ENCODE data around the gene SLC48A1.

SLC48A1 gene

GRCh38 chr12:47747126-47747525 lies 25.9 kb upstream of the SLC48A1 start:
- TF ChIP-seq CTCF (conservative IDR thresholded peaks at IDR 0.05; ENCODE audit: low read depth, low read length), result no peak
- H3K4me3 ChIP-seq (ENCODE audit: low read length), result no peak overlapping the region
- DNase-seq (ENCODE audit: low read depth), result no peak

- no peak overlapping the region for H3K4me3 ChIP-seq (ENCODE audit: low read length)
- no peak for TF ChIP-seq CTCF (conservative IDR thresholded peaks at IDR 0.05; ENCODE audit: low read depth, low read length)
- no peak for DNase-seq (ENCODE audit: low read depth)
These were observed 25.2 kb upstream of the SLC48A1 start for GRCh38 chr12:47747596-47748506.

- no peak overlapping the region for H3K4me3 ChIP-seq (ENCODE audit: low read length)
- DNase-seq (ENCODE audit: low read depth), result no peak
- no peak for TF ChIP-seq CTCF (conservative IDR thresholded peaks at IDR 0.05; ENCODE audit: low read depth, low read length)
These were observed 24.6 kb upstream of the SLC48A1 start for GRCh38 chr12:47748507-47748828.

- DNase-seq (ENCODE audit: low read depth), result no peak
- TF ChIP-seq CTCF (conservative IDR thresholded peaks at IDR 0.05; ENCODE audit: low read depth, low read length), result no peak
- no peak overlapping the region for H3K4me3 ChIP-seq (ENCODE audit: low read length)
These were observed 24.1 kb upstream of the SLC48A1 start for GRCh38 chr12:47748899-47749298.

GRCh38 chr12:47750229-47750798 lies 22.7 kb upstream of the SLC48A1 start:
- H3K4me3 ChIP-seq (ENCODE audit: low read length), result no peak overlapping the region
- no peak for TF ChIP-seq CTCF (conservative IDR thresholded peaks at IDR 0.05; ENCODE audit: low read depth, low read length)
- DNase-seq (ENCODE audit: low read depth), result no peak

GRCh38 chr12:47750916-47751470 lies 22.0 kb upstream of the SLC48A1 start:
- no peak overlapping the region for H3K4me3 ChIP-seq (ENCODE audit: low read length)
- no peak for TF ChIP-seq CTCF (conservative IDR thresholded peaks at IDR 0.05; ENCODE audit: low read depth, low read length)
- DNase-seq (ENCODE audit: low read depth), result no peak

Measured in retinal pigment epithelial cell (primary cell).